Fibroblast of lung (primary cell): ENCODE data around the gene SMIM21.

ENCODE experiments used
- CTCF ChIP-seq, 2 donors: IDR thresholded peaks in 1 of 2; conservative IDR thresholded peaks in 1 of 2; 1 replicate in 1 of 2; 2 replicates in 1 of 2; pipeline ENCODE4 v1.5.1; 2011 to 2012; ENCODE audit warnings: low read length in 2 of 2, control low read depth in 1 of 2, inconsistent platforms in 1 of 2, low read depth in 1 of 2, mild to moderate bottlenecking in 1 of 2
- EZH2 ChIP-seq: IDR thresholded peaks from 2 replicates; pipeline ENCODE4 v1.5.1; 2012; ENCODE audit warnings: low read length, control low read depth, mild to moderate bottlenecking; ENCODE audit errors: missing control alignments

GRCh38 chr18:75471850-75472249 is 44.3 kb upstream of the SMIM21 start:
- TF ChIP-seq CTCF (conservative IDR thresholded peaks at IDR 0.05 in 1 of 2, IDR thresholded peaks at IDR 0.05 in 1 of 2; ENCODE audit: low read depth in 1 of 2, low read length in 2 of 2), result no peak
- no peak for TF ChIP-seq EZH2
